GM18505 (cell line): ENCODE measurements around the gene COPS3.

Experiments used
- ATAC-seq: cut with Tn5 transposase; IDR thresholded peaks from one replicate; pipeline ENCODE4 v1.9.1; 2021; ENCODE audit not compliant: unreplicated experiment
- POLR2A ChIP-seq: IDR thresholded peaks from 4 replicates; pipeline ENCODE4 v1.6.1; 2011; ENCODE audit warnings: borderline replicate concordance; ENCODE audit not compliant: insufficient read depth, insufficient read length; ENCODE audit errors: extremely low read depth

Gene COPS3

GRCh38 chr17:17229416-17230384 lies 51.3 kb downstream of the COPS3 start:
- TF ChIP-seq POLR2A: no peak
- no peak for ATAC-seq

- ATAC-seq: no peak
- no peak for TF ChIP-seq POLR2A
These were observed 52.3 kb downstream of the COPS3 start for GRCh38 chr17:17228521-17229279.

- ATAC-seq: no peak
- TF ChIP-seq POLR2A: no peak
These were observed 53.2 kb downstream of the COPS3 start for GRCh38 chr17:17227608-17228520.

GRCh38 chr17:17226451-17227265 lies 54.4 kb downstream of the COPS3 start:
- no peak for TF ChIP-seq POLR2A
- ATAC-seq: no peak

- no peak for TF ChIP-seq POLR2A
- ATAC-seq: no peak
These were observed 55.1 kb downstream of the COPS3 start for GRCh38 chr17:17225901-17226300.

GRCh38 chr17:17224137-17224536 lies 56.9 kb downstream of the COPS3 start:
- TF ChIP-seq POLR2A: no peak
- no peak for ATAC-seq

- ATAC-seq: no peak
- no peak for TF ChIP-seq POLR2A
These were observed 57.3 kb downstream of the COPS3 start for GRCh38 chr17:17223736-17224135.

- ATAC-seq: no peak
- TF ChIP-seq POLR2A: no peak
These were observed 59.7 kb downstream of the COPS3 start for GRCh38 chr17:17221329-17221728.

- no peak for ATAC-seq
- TF ChIP-seq POLR2A: no peak
These were observed 60.5 kb downstream of the COPS3 start for GRCh38 chr17:17220529-17220928.

GRCh38 chr17:17217995-17218394 lies 63.1 kb downstream of the COPS3 start:
- no peak for ATAC-seq

GRCh38 chr17:17216776-17217175 lies 64.3 kb downstream of the COPS3 start:
- TF ChIP-seq POLR2A: no peak
- no peak for ATAC-seq

More at GRCh38 chr17:17217995-17218394, 63.1 kb downstream of the COPS3 start:
- no peak for TF ChIP-seq POLR2A

- no peak for ATAC-seq
- TF ChIP-seq POLR2A: no peak
These were observed 64.8 kb downstream of the COPS3 start for GRCh38 chr17:17216236-17216635.
